Left renal cortex interstitium (tissue), 4 donors: ENCODE data around the gene RIBC1. TPM values are rescaled to one million over a fixed set of nuclear protein-coding genes. Genes with fewer than 3 reads are reported as not detected.

ENCODE experiments used
- polyA plus RNA-seq, 4 donors: library from polyadenylated mRNA; unstranded; fragments of 120-200 nt; gene quantifications; one replicate each; pipeline ENCODE4 v1.2.1, GENCODE V29; 2013; ENCODE audit not compliant: insufficient read length in 4 of 4

The RIBC1 gene
- polyA plus RNA-seq, 4 donors: 3.4 to 5.6 (median 4.6) TPM

Other genes starting within 250 kb of the RIBC1 start
- gene KDM5C, start 197.7 kb upstream of the RIBC1 start, polyA plus RNA-seq: 10 to 100 TPM; 65.0 to 80.6 (median 72.1) TPM
- 10 to 100 TPM; 12.3 to 18.0 (median 15.2) TPM for gene IQSEC2, start 141.3 kb upstream of the RIBC1 start, polyA plus RNA-seq
- 100 to 1,000 TPM in 2 of 4 donors, 10 to 100 TPM in 2; 93.5 to 112 (median 100) TPM for gene SMC1A, start 219 bp upstream of the RIBC1 start, polyA plus RNA-seq
- 100 to 1,000 TPM; 103 to 124 (median 112) TPM for gene HSD17B10, start 11.5 kb downstream of the RIBC1 start, polyA plus RNA-seq